Activated naive CD8-positive, alpha-beta T cell treated with anti-CD3 and anti-CD28 coated beads, Interleukin-2, amount 50 U/mL, for 16 hours (primary cell): ENCODE results near the gene FAM156A.
A peak's percentile ranks its signal among the peaks of the same experiment; 100 is the strongest.
"Not testable (repeated sequence)": the region's sequence is repeated elsewhere in the genome, so short reads cannot be mapped to it uniquely, and the experiment has no call there.

Source experiments
- DNase-seq: peaks from one replicate; pipeline ENCODE4 v3.0.0-alpha.2; 2020; ENCODE audit warnings: low read depth, low spot score

FAM156A gene

DNA sequence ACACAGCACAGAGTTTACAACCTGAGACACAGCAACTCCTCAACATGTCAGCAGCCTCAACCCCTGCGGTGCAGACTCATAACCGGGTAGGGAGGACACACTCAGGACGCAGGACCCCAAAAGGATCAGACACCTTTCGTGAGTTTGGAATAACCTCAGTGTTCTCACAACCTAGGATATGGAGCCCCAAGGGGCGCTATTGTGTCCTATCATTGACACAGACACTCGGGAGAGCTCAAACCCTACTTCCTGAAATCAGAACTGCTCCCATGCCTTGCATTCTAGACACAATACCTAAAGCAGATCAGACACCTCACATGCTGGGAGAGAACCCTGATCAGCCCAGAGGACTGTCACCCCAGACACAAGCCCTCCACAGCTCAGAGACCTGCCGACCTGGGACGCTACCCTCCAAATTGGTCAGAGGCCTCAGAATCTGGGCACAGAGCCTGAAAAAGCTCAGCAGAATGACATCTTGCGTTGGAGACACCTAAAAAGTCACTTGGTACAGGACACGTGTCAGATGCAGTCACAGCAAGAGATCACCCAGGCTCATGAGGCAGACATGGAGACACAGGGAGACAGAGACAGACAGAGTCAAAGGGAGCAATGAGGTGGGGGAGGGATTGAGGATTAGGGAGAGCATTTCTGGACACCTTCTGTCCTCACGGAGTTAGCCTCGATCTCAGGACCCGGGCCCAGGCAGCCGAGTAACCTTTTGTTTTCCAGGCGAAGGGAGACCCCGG is 8.8 kb upstream of the FAM156A start:
- DNase-seq: not testable (repeated sequence)

DNA sequence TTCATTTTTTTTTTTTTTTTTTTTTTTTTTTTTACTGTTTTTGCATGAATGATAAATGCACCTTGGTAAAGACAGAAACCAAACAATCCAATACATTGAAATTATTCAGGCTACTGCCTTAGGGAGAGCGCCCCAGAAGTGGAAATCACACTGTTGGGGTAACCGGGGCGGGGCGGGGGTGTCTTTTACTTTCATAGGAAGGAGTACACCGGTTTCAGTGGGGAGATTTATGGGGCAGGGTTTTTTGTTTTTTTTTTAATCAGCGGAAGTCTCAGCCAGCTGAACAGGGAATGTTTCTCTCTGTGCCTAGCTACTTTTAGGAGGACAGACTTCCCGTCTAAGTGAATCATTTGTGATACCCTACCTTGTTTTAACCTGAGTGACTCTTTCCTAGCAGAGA is 643 bp upstream of the FAM156A start:
- not testable (repeated sequence) for DNase-seq

DNA sequence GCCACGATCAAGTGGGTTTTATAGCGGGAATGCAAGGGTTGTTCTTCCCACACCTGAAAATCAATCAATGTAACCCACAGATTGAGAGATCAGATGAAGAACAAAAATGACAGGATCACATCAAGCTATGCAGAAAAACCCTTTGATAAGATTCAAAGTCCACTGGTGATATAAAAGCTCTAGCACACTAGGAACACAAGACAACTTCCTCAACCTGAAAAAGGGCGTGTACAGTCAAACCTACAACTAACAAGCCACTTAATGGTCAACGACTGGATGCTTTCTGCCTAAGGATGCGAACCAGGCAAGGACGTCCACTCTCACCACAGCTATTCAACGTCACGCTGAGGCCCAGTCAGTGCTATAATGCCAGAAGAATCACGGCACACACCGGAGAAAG is 8.4 kb downstream of the FAM156A start:
- not testable (repeated sequence) for DNase-seq

DNA sequence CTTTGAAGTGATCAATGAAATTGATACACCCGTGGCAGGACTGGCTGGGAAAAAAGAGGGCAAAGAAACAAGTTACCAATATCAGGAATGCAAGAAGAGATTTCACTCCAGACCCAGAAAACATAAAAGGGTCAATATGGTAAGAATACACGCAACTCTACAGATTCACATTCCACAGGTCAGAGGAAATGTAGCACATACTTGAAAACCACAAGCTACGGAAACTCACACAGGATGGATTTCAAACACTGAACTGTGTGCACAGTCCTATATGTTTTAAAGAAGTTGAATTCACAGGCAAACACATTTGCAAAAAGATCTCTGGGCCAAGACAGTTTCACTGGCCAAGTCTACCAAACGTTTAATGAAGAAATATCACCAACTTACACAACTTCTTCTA is 9.0 kb downstream of the FAM156A start:
- DNase-seq: not testable (repeated sequence)

DNA sequence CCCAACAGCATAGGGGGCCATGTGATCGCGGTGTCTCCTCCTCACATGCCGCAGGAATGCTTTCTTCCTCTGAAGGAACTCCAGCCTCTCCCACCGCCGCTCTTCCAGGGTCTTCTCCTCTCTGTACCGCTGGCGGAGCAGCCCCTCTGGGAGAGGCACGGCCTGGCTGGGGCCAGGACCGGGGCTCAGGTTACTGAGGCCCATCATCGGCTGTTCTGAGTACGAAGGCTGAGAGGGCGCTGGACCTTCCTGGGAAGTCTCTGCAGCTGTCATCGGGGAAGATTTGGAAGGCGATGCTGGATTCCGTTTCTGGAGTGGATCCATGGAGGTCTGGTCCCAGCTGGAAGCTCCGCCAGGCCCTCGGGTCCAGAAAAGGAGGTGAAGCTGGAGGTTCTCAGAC is 10.1 kb downstream of the FAM156A start:
- not testable (repeated sequence) for DNase-seq

DNA sequence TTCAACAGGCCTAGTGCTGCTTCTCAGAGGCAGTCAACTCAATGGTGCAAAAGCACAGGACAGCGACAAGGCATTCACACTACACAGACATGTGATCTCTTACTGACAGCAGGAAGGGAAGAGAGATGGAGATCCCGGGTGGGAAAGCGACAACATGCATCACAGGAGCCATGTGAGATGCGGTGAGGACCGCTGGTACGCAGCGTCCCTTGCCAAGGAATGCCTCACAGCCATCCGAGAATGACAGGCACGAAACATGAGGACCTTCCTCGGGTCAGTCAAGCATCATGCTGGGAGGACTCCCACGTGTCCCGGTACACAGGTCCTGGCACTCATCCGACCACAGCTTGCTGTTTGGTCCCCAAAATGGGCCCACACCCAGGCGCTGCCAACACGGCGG is 10.8 kb downstream of the FAM156A start:
- not testable (repeated sequence) for DNase-seq

DNA sequence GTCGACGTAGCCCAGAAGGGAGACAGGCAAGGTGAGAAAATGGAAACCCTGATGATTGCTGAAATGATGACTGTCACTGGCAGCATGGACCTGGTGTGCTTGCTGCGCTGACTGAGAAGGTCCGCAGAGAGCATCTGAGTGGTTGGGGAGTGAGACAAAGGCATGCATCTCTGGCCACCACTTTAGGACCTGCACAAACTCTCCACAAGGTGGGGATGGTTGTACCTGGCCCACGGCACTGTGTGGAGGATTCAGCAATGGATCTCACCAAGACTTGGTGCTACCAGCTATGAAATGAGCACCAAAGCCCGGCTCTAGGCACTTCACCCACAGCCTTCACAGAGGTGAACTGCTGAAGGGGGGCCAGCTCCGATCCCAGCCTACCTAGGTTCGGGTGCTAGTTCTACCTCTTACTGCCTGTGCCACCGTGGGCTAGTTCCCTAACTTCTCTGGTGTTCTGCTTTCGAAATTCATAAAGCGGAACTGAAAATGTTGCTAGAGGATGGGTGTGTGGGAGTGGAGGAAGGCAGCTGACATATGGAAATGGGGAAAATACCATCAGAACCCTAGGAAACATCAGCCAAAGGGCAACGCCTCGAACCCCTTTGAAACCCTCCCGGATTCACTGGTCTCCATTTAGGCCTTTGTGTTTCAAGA is 12.4 kb downstream of the FAM156A start:
- DNase-seq: not testable (repeated sequence)

DNA sequence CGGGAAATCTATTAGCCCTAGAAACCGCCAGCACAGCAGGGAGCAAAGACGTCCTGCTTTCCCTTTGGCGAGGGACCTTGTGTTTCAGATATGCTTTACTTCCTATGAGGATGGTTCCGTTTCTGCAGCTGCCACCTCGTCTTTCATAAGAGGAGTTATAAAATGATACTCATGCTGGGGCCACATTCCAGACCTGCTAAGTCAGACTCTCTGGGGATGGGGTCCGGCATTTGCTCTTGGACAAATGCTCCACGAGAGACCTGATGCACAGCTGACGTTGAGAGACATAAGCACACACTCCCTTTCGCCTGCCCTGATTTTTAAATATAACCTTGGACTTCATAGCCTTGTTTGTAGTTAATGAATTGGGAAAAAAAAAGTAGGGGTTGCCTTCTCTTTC is 16.6 kb downstream of the FAM156A start:
- DNase-seq: not testable (repeated sequence)

DNA sequence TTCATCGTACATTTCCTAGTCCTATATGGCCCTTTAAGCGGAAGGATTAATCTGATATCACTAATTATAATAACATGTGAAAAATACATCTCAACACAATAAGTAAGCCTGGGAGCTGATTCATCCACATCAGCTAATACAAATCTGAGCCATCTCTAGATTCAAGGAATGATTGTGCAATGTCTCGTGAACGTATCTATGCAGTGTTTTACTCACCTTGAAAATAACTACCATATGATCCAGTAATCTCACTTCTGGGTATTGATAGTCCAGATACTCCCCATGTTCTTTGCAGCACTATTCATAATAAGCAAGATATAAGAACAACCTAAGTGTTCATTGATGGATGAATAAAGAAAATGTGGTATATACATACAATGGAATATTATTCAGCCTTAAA is 17.6 kb downstream of the FAM156A start:
- DNase-seq: not testable (repeated sequence)

DNA sequence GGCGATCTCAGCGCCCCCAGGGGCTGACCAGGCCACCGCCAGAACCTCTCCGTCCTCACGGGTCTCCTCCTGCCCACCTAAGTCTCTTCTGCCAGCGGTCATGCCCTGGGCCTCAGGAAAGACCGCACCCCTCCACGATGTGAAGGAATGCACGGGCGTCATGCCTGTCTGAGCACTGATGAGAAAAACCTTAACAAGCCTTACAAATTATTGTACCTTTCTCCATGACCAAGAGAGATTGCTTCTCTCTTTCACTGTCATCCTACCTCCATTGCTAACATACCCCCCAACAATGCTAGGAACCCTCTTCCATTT is 22.9 kb downstream of the FAM156A start:
- not testable (repeated sequence) for DNase-seq

DNA sequence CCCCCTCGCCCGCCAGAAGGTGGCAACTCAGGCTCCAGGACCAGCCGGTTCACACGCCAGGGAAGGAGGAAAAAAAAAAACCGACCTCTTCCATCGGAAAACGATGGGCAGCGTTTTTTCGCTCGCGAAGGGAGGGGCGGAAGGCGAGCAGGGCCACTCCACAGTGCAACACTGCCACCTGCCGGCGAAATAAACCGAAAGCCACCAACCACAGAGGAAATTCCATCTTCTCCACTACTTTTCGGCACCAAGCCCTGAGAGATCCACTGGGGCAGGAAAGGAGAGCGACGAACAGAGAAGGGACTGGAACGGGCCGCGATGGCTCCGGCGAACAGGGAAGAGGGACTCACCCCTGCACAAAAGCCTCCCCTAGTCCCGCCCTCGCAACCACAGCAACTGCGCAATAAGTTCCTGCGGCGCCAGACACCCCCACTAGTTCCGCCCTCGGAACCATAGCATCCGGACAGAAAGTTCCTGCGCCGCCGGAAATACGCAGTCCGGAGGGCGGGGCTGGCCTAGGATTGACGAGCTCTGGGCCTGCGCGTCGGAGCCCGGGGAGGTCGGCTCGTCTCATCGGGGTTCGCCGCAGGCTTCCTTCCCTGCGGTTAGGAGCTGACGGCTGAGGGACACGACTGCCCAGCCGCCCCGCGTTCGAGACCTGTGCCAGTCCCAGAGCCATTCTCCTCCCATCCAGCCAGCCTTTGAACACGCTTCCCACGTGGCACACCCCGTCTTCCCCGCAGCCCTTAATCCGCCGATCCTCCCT is 23.4 kb downstream of the FAM156A start:
- peak; percentile 65 for DNase-seq

DNA sequence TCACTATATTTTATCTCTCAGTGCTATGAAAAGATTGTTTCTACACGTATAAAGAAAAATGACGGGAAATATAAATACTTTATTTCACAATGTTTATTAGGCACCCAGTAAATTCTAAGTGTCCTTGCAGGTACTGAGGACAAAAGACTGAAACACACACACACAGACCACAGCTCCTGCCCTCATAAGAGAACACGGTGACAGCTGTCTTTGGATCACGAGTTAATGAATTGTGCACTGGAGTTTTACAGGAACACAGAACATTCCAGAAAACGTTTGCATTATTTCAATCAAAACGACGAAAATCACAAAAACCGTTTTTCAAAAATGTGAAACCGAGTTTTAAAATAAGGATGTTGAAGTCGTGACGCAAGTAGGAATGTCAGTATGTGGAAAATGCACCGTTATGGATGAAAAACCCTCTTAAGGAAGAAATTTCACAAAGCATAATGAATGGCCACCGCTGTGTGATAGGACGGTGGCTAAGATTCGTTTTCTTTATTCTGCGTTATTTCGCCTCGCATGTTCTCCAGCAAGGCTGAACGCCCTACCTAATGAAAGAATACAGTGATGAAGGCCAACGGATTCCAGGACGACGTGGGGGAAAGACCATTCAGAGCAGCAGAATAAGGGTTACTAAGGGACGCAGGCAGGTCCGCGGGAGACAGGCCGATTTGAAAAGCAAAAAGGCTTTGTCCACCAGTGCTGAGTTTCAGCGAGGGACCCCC is 24.2 kb downstream of the FAM156A start:
- DNase-seq: no peak

DNA sequence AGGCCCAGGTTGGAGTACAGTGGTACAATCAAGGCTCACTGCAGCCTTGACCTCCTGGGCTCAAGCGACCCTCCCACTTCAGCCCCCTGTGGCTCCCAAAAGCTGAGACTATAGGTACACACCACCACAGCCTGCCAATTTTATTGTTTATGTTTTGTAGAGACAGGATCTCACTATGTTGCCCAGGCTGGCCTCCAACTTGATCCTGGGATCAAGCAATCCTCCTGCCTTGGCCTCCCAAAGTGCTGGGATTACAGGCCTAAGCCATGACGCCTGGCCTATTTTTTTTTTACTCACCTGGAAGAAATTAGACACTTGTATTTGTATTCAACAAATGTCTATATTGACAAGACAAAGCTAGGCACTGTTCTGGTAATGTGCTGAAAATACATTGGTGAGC is 25.1 kb downstream of the FAM156A start:
- DNase-seq: no peak

DNA sequence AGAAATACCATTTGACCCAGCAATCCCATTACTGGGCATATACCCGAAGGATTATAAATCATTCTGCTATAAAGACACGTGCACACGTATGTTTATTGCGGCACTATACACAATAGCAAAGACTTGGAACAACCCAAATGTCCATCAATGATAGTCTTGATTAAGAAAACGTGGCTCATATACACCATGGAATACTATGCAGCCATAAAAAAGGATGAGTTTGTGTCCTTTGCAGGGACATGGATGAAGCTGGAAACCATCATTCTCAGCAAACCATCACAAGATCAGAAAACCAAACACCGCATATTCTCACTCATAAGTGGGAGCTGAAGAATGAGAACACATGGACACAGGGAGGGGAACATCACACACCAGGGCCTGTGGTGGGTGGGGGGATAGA is 28.1 kb downstream of the FAM156A start:
- not testable (repeated sequence) for DNase-seq

DNA sequence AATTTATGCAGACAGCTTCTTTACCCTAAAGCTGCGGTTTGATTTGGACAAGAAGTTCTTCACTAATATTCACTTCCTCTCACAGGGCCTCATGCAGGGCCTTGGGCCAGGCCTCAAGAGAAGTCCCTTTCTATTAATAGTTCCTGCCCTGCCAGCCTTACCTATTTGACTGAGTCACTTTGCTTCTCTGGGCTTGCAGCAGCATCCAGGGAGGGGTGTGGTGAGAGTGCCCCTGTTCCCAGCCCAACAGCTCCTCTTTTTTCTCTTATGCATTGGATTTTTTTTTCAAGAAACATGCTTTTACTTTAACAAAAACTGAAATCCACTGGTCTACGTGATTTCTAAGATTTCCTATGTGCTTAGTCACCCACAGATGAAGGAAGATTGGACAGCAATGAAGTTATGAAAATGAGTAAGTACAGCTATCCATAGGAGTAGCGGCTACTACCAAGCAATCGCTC is 34.5 kb downstream of the FAM156A start:
- no peak for DNase-seq

DNA sequence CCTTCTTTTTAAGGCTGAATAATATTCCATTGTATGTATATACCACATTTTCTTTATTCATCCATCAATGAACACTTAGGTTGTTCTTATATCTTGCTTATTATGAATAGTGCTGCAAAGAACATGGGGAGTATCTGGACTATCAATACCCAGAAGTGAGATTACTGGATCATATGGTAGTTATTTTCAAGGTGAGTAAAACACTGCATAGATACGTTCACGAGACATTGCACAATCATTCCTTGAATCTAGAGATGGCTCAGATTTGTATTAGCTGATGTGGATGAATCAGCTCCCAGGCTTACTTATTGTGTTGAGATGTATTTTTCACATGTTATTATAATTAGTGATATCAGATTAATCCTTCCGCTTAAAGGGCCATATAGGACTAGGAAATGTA is 43.6 kb downstream of the FAM156A start:
- not testable (repeated sequence) for DNase-seq

DNA sequence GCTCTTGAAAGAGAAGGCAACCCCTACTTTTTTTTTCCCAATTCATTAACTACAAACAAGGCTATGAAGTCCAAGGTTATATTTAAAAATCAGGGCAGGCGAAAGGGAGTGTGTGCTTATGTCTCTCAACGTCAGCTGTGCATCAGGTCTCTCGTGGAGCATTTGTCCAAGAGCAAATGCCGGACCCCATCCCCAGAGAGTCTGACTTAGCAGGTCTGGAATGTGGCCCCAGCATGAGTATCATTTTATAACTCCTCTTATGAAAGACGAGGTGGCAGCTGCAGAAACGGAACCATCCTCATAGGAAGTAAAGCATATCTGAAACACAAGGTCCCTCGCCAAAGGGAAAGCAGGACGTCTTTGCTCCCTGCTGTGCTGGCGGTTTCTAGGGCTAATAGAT is 44.6 kb downstream of the FAM156A start:
- not testable (repeated sequence) for DNase-seq

DNA sequence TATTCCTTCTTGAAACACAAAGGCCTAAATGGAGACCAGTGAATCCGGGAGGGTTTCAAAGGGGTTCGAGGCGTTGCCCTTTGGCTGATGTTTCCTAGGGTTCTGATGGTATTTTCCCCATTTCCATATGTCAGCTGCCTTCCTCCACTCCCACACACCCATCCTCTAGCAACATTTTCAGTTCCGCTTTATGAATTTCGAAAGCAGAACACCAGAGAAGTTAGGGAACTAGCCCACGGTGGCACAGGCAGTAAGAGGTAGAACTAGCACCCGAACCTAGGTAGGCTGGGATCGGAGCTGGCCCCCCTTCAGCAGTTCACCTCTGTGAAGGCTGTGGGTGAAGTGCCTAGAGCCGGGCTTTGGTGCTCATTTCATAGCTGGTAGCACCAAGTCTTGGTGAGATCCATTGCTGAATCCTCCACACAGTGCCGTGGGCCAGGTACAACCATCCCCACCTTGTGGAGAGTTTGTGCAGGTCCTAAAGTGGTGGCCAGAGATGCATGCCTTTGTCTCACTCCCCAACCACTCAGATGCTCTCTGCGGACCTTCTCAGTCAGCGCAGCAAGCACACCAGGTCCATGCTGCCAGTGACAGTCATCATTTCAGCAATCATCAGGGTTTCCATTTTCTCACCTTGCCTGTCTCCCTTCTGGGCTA is 48.9 kb downstream of the FAM156A start:
- not testable (repeated sequence) for DNase-seq

DNA sequence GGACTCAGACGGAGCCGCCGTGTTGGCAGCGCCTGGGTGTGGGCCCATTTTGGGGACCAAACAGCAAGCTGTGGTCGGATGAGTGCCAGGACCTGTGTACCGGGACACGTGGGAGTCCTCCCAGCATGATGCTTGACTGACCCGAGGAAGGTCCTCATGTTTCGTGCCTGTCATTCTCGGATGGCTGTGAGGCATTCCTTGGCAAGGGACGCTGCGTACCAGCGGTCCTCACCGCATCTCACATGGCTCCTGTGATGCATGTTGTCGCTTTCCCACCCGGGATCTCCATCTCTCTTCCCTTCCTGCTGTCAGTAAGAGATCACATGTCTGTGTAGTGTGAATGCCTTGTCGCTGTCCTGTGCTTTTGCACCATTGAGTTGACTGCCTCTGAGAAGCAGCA is 50.4 kb downstream of the FAM156A start:
- DNase-seq: not testable (repeated sequence)

DNA sequence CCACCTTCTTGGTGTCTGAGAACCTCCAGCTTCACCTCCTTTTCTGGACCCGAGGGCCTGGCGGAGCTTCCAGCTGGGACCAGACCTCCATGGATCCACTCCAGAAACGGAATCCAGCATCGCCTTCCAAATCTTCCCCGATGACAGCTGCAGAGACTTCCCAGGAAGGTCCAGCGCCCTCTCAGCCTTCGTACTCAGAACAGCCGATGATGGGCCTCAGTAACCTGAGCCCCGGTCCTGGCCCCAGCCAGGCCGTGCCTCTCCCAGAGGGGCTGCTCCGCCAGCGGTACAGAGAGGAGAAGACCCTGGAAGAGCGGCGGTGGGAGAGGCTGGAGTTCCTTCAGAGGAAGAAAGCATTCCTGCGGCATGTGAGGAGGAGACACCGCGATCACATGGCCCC is 51.2 kb downstream of the FAM156A start:
- not testable (repeated sequence) for DNase-seq

DNA sequence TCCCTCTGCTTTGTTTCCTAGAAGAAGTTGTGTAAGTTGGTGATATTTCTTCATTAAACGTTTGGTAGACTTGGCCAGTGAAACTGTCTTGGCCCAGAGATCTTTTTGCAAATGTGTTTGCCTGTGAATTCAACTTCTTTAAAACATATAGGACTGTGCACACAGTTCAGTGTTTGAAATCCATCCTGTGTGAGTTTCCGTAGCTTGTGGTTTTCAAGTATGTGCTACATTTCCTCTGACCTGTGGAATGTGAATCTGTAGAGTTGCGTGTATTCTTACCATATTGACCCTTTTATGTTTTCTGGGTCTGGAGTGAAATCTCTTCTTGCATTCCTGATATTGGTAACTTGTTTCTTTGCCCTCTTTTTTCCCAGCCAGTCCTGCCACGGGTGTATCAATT is 52.2 kb downstream of the FAM156A start:
- DNase-seq: not testable (repeated sequence)
